ENCODE measurements around the gene ENO1.
"Not testable (repeated sequence)": the region's sequence is repeated elsewhere in the genome, so short reads cannot be mapped to it uniquely, and the experiment has no call there.

Gene ENO1

GRCh38 chr1:8889925-8890785, 11.7 kb upstream of the ENO1 start:
- Mint-ChIP-seq H3K4me1 (no peaks in the 10 kb centered on the region), H3K9me3 (no peaks in the 10 kb centered on the region), H3K4me3 (no peak overlapping the region), H3K27ac (ENCODE audit: low read depth) (no peak overlapping the region), H3K27me3 (no peaks in the 10 kb centered on the region), H3K36me3 (ENCODE audit: insufficient read depth) (no peaks in the 10 kb centered on the region)
- DNase-seq (ENCODE audit: low spot score in 2 of 2) (no peak), ATAC-seq (replicated peaks; ENCODE audit: extremely low read depth, poor library complexity, severe bottlenecking) (no peak)

DNA sequence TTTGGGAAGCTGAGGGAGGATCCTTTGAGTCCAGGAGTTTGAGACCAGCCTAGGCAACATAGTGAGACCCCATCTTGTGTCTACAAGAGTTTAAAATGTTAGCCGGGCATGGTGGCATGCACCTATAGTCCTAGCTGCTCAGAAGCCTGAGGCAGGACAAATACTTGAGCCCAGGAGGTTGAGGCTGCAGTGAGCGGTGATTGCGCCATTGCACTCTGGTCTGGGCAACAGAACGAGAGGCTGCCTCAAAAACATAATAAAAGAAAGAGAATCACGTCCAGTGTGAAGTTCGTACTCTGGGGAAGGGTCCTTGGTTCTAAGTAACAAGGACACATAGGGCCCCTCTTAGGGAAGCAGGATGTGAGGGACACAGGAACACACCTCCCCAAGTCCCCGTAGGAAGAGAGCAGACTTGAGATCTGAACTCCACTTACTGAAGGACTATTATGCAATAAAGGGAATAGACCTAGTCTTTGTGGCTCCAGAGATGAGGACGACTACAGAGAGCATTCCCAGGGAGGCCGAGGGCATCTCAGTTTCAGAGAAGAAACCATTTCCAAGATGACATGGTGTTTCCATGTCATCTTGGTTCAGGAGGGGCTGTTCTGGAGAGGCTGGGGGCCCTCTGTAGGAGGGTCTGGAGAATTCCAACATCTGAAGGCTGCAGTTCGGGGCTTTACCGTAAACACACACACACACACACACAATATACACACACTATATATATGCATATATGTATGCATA, 10.8 kb upstream of the ENO1 start:
- Mint-ChIP-seq H3K4me1 (no peaks in the 10 kb centered on the region), H3K27ac (ENCODE audit: low read depth) (no peak overlapping the region), H3K27me3 (no peaks in the 10 kb centered on the region), H3K9me3 (no peaks in the 10 kb centered on the region), H3K36me3 (ENCODE audit: insufficient read depth) (no peaks in the 10 kb centered on the region), H3K4me3 (no peak overlapping the region)
- ATAC-seq (replicated peaks; ENCODE audit: extremely low read depth, poor library complexity, severe bottlenecking) (no peak), DNase-seq (ENCODE audit: low spot score in 2 of 2) (no peak)

GRCh38 chr1:8886589-8886988, 8.1 kb upstream of the ENO1 start:
- Mint-ChIP-seq H3K9me3 (no peaks in the 10 kb centered on the region), H3K4me1 (no peaks in the 10 kb centered on the region), H3K27ac (ENCODE audit: low read depth) (no peak overlapping the region), H3K4me3 (no peak overlapping the region), H3K27me3 (no peaks in the 10 kb centered on the region), H3K36me3 (ENCODE audit: insufficient read depth) (no peaks in the 10 kb centered on the region)
- no peak for ATAC-seq (replicated peaks; ENCODE audit: extremely low read depth, poor library complexity, severe bottlenecking)
- DNase-seq (ENCODE audit: low spot score in 2 of 2), result no peak

DNA sequence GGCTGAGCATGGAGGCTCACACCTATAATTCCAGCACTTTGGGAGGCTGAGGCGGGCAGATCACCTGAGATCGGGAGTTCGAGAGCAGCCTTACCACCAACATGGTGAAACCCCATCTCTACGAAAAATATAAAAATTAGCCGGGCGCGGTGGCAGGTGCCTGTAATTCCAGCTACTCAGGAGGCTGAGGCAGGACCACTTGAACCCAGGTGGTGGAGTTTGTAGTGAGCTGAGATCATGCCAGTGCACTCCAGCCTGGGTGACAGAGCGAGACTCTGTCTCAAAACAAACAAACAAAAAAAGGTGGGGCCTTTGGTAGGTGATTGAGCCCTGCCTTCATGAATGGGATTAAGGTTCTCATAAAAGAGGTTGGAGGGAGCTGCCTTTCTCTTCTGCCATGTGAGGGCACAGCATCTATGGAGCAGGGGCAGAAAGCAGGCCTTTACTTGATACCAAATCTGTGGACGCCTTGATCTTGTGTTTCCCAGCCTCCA, 7.6 kb upstream of the ENO1 start:
- DNase-seq (ENCODE audit: low spot score in 2 of 2); H3K4me1 Mint-ChIP-seq; H3K36me3 Mint-ChIP-seq (ENCODE audit: insufficient read depth); H3K9me3 Mint-ChIP-seq; H3K4me3 Mint-ChIP-seq; H3K27ac Mint-ChIP-seq (ENCODE audit: low read depth); H3K27me3 Mint-ChIP-seq; ATAC-seq (replicated peaks; ENCODE audit: extremely low read depth, poor library complexity, severe bottlenecking): not testable (repeated sequence)

- H3K4me3 Mint-ChIP-seq; H3K9me3 Mint-ChIP-seq; H3K27me3 Mint-ChIP-seq; ATAC-seq (replicated peaks; ENCODE audit: extremely low read depth, poor library complexity, severe bottlenecking); DNase-seq (ENCODE audit: low spot score in 2 of 2); H3K27ac Mint-ChIP-seq (ENCODE audit: low read depth); H3K36me3 Mint-ChIP-seq (ENCODE audit: insufficient read depth); H3K4me1 Mint-ChIP-seq: not testable (repeated sequence)
Measured at GRCh38 chr1:8884105-8884504, 5.6 kb upstream of the ENO1 start.

- no peak overlapping the region for H3K27ac Mint-ChIP-seq (ENCODE audit: low read depth)
Measured at GRCh38 chr1:8883491-8883890, 5.0 kb upstream of the ENO1 start.

GRCh38 chr1:8879922-8880676, 1.6 kb upstream of the ENO1 start:
- Mint-ChIP-seq H3K27me3 (no peaks in the 10 kb centered on the region), H3K4me1 (peaks cover 25% of the 10 kb centered on the region), H3K9me3 (no peaks in the 10 kb centered on the region), H3K27ac (ENCODE audit: low read depth) (peak overlapping the region; percentile 91), H3K4me3 (peak overlapping the region; percentile 82), H3K36me3 (ENCODE audit: insufficient read depth) (peaks cover 28% of the 10 kb centered on the region)
- DNase-seq (ENCODE audit: low spot score in 2 of 2), result no peak
- no peak for ATAC-seq (replicated peaks; ENCODE audit: extremely low read depth, poor library complexity, severe bottlenecking)

More at GRCh38 chr1:8883491-8883890, 5.0 kb upstream of the ENO1 start:
- Mint-ChIP-seq H3K27me3 (no peaks in the 10 kb centered on the region), H3K4me3 (no peak overlapping the region), H3K9me3 (no peaks in the 10 kb centered on the region), H3K4me1 (peaks cover 10% of the 10 kb centered on the region), H3K36me3 (ENCODE audit: insufficient read depth) (peaks cover 5% of the 10 kb centered on the region)
- ATAC-seq (replicated peaks; ENCODE audit: extremely low read depth, poor library complexity, severe bottlenecking) (no peak), DNase-seq (ENCODE audit: low spot score in 2 of 2) (no peak)

- peaks cover 31% of the 10 kb centered on the region for H3K4me1 Mint-ChIP-seq
- no peaks in the 10 kb centered on the region for H3K9me3 Mint-ChIP-seq
- H3K4me3 Mint-ChIP-seq, result peak overlapping the region; percentile 82
- DNase-seq (ENCODE audit: low spot score in 2 of 2), result no peak
- no peaks in the 10 kb centered on the region for H3K27me3 Mint-ChIP-seq
- peak overlapping the region; percentile 91 for H3K27ac Mint-ChIP-seq (ENCODE audit: low read depth)
- no peak for ATAC-seq (replicated peaks; ENCODE audit: extremely low read depth, poor library complexity, severe bottlenecking)
- H3K36me3 Mint-ChIP-seq (ENCODE audit: insufficient read depth), result peaks cover 33% of the 10 kb centered on the region
Measured at GRCh38 chr1:8879464-8879921, 1.0 kb upstream of the ENO1 start.

DNA sequence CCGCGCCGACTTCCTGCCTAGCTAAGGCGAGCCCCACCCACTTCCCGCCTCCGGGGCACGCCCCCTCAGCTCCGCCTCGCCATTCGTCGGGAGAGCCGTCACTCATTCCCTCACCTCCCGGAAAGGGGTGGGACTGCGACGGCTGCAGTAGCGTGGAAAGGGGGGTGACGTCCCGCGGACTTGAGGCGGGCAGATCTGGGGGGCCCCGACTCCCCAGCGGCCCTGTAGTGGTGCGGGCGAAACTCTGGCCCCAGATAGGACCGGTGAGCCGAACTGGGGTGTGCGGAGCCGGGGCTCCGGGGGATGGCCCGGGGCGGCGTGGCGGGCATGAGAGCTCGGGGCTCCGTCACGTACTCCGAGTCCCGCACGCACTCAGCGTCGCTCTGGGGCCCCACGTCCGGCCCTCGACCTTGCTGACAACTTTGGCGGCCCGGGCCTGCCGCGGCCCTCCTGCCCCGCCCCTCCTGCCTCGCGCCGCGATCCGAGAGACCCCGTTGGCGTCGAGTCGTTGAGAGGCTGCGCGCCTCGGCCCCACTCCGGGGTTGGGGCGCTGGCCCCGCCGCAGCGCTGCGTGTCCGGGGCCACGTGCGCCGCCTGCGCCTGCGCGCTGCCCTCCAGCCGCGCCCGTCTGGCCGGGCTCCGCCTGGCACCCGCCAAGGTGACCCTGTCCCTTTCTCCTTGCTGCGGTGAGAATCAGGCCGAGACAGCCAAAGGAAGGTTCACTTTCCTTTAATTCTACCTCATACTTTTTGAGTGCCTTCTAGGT, 395 bp upstream of the ENO1 start:
- H3K27me3 Mint-ChIP-seq, result no peaks in the 10 kb centered on the region
- peak; percentile 81 for ATAC-seq (replicated peaks; ENCODE audit: extremely low read depth, poor library complexity, severe bottlenecking)
- peaks cover 36% of the 10 kb centered on the region for H3K4me1 Mint-ChIP-seq

GRCh38 chr1:8876087-8876486, 2.4 kb downstream of the ENO1 start:
- Mint-ChIP-seq H3K27ac (ENCODE audit: low read depth) (peak overlapping the region; percentile 91), H3K36me3 (ENCODE audit: insufficient read depth) (peaks cover 51% of the 10 kb centered on the region), H3K4me1 (peaks cover 50% of the 10 kb centered on the region), H3K4me3 (peak overlapping the region; percentile 82), H3K9me3 (no peaks in the 10 kb centered on the region), H3K27me3 (no peaks in the 10 kb centered on the region)
- ATAC-seq (replicated peaks; ENCODE audit: extremely low read depth, poor library complexity, severe bottlenecking) (no peak), DNase-seq (ENCODE audit: low spot score in 2 of 2) (no peak)

More for the DNA sequence above, 395 bp upstream of the ENO1 start:
- Mint-ChIP-seq H3K36me3 (ENCODE audit: insufficient read depth) (peaks cover 36% of the 10 kb centered on the region), H3K9me3 (no peaks in the 10 kb centered on the region), H3K4me3 (peak overlapping the region; percentile 82), H3K27ac (ENCODE audit: low read depth) (peak overlapping the region; percentile 91)
- DNase-seq (ENCODE audit: low spot score in 2 of 2), result peak; percentile 100

- no peak for DNase-seq (ENCODE audit: low spot score in 2 of 2)
- Mint-ChIP-seq H3K27ac (ENCODE audit: low read depth) (peak overlapping the region; percentile 91), H3K36me3 (ENCODE audit: insufficient read depth) (peaks cover 58% of the 10 kb centered on the region), H3K27me3 (no peaks in the 10 kb centered on the region), H3K4me3 (peak overlapping the region; percentile 82), H3K4me1 (peaks cover 55% of the 10 kb centered on the region), H3K9me3 (no peaks in the 10 kb centered on the region)
- ATAC-seq (replicated peaks; ENCODE audit: extremely low read depth, poor library complexity, severe bottlenecking), result no peak
Measured at GRCh38 chr1:8875216-8875861, 3.1 kb downstream of the ENO1 start.

Data from central memory CD8-positive, alpha-beta T cell (primary cell).